ENCODE results near the gene REC114. TPM values are rescaled to one million over a fixed set of nuclear protein-coding genes. Genes with fewer than 3 reads are reported as not detected.
"Not testable (repeated sequence)": the region's sequence is repeated elsewhere in the genome, so short reads cannot be mapped to it uniquely, and the experiment has no call there.

The REC114 gene
- total and polyA plus RNA-seq, 2 experiments from 2014 or later, result not detected

DNA sequence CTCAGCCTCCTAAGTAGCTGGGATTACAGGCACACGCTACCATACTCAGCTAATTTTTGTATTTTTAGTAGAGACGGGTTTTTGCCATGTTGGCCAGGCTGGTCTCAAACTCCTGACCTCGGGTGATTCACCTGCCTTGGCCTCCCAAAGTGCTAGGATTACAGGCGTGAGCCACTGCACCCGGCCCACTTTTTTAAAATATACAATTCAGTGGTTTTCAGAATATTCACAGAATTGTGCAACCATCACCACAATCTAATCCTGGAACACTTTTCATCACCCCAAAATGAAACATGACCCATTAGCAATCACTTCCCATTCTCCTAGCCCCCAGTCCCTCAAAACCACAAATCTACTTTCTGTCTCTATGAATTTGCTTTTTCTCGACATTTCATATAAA, 42.7 kb upstream of the REC114 start:
- H3K27ac Mint-ChIP-seq; H3K4me3 Mint-ChIP-seq; H4K20me1 ChIP-seq (replicated peaks; ENCODE audit: insufficient read depth); H3K27me3 ChIP-seq (ENCODE audit: insufficient read depth); H3K4me3 ChIP-seq; H3K9me3 Mint-ChIP-seq; H3K79me2 ChIP-seq (replicated peaks; ENCODE audit: insufficient read depth); H3K36me3 Mint-ChIP-seq (ENCODE audit: low read depth); H3K4me2 ChIP-seq; H3K9me2 ChIP-seq (ENCODE audit: insufficient read depth); H3K36me3 ChIP-seq (ENCODE audit: insufficient read depth); ATAC-seq; DNase-seq (ENCODE audit: low spot score); H3K27me3 Mint-ChIP-seq (ENCODE audit: insufficient read depth, low read depth, poor library complexity); H3F3A ChIP-seq (replicated peaks; ENCODE audit: low read depth); H2AFZ ChIP-seq; H3K27ac ChIP-seq (ENCODE audit: low read depth): not testable (repeated sequence)
- peaks cover 18% of the 10 kb centered on the region for H3K4me1 ChIP-seq (ENCODE audit: insufficient read depth)
- H3K4me1 Mint-ChIP-seq, result peaks cover 27% of the 10 kb centered on the region

DNA sequence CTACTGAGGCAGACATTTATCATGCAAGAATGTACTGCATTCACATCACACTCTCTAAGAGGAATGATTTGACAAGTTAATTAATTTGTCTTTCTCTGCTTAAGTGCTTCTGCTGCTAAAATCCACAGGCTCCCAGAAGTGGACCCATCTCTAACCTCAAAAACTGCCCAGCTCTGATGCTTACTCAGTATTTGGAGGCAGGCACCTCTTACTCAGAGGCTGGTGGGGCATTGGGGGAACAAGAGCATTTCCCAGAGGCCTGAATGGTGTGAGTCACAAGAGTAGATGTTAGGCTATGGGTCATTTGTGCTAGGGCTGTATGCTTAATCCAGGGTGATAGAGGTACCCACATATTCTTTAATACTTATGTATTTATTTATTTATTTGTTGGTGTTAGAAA, 39.8 kb upstream of the REC114 start:
- Mint-ChIP-seq H3K9me3 (no peaks in the 10 kb centered on the region), H3K4me3 (no peak overlapping the region), H3K4me1 (peaks cover 14% of the 10 kb centered on the region), H3K36me3 (ENCODE audit: low read depth) (no peaks in the 10 kb centered on the region), H3K27ac (no peak overlapping the region; the same call in 1 of the 2 replicates), H3K27me3 (ENCODE audit: insufficient read depth, low read depth, poor library complexity) (no peaks in the 10 kb centered on the region)
- DNase-seq (ENCODE audit: low spot score), result no peak
- H3K79me2 ChIP-seq (replicated peaks; ENCODE audit: insufficient read depth), result no peaks in the 10 kb centered on the region
- H3F3A ChIP-seq (replicated peaks; ENCODE audit: low read depth), result no peaks in the 10 kb centered on the region
- no peaks in the 10 kb centered on the region for H3K36me3 ChIP-seq (ENCODE audit: insufficient read depth)
- no peaks in the 10 kb centered on the region for H4K20me1 ChIP-seq (replicated peaks; ENCODE audit: insufficient read depth)
- no peaks in the 10 kb centered on the region for H3K9me2 ChIP-seq (ENCODE audit: insufficient read depth)
- no peak overlapping the region for H3K4me3 ChIP-seq
- no peak for ATAC-seq
- 0 out of 2 replicates have a peak overlapping the region, but pooled peaks have one; percentile 47 for H3K27ac ChIP-seq (ENCODE audit: low read depth)
- H3K4me1 ChIP-seq (ENCODE audit: insufficient read depth), result peaks cover 9% of the 10 kb centered on the region
- TF ChIP-seq, protein P1, sequence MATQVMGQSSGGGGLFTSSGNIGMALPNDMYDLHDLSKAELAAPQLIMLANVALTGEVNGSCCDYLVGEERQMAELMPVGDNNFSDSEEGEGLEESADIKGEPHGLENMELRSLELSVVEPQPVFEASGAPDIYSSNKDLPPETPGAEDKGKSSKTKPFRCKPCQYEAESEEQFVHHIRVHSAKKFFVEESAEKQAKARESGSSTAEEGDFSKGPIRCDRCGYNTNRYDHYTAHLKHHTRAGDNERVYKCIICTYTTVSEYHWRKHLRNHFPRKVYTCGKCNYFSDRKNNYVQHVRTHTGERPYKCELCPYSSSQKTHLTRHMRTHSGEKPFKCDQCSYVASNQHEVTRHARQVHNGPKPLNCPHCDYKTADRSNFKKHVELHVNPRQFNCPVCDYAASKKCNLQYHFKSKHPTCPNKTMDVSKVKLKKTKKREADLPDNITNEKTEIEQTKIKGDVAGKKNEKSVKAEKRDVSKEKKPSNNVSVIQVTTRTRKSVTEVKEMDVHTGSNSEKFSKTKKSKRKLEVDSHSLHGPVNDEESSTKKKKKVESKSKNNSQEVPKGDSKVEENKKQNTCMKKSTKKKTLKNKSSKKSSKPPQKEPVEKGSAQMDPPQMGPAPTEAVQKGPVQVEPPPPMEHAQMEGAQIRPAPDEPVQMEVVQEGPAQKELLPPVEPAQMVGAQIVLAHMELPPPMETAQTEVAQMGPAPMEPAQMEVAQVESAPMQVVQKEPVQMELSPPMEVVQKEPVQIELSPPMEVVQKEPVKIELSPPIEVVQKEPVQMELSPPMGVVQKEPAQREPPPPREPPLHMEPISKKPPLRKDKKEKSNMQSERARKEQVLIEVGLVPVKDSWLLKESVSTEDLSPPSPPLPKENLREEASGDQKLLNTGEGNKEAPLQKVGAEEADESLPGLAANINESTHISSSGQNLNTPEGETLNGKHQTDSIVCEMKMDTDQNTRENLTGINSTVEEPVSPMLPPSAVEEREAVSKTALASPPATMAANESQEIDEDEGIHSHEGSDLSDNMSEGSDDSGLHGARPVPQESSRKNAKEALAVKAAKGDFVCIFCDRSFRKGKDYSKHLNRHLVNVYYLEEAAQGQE (IDR thresholded peaks at IDR 0.05; ENCODE audit: unreplicated experiment), result no peak
- TF ChIP-seq, protein P2, sequence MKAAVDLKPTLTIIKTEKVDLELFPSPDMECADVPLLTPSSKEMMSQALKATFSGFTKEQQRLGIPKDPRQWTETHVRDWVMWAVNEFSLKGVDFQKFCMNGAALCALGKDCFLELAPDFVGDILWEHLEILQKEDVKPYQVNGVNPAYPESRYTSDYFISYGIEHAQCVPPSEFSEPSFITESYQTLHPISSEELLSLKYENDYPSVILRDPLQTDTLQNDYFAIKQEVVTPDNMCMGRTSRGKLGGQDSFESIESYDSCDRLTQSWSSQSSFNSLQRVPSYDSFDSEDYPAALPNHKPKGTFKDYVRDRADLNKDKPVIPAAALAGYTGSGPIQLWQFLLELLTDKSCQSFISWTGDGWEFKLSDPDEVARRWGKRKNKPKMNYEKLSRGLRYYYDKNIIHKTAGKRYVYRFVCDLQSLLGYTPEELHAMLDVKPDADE (IDR thresholded peaks at IDR 0.05), result no peak
- no peak for TF ChIP-seq ZNF331 (CRISPR knock-in tag; IDR thresholded peaks at IDR 0.05; ENCODE audit: low read depth)
- TF ChIP-seq POLR2AphosphoS5 (IDR thresholded peaks at IDR 0.05; ENCODE audit: low read depth), result no peak
- no peak for TF ChIP-seq JUNB (IDR thresholded peaks at IDR 0.05; ENCODE audit: unreplicated experiment)
- TF ChIP-seq EZH2 (IDR thresholded peaks at IDR 0.05; ENCODE audit: low read depth, unreplicated experiment), result no peak
- TF ChIP-seq EZH2phosphoT487 (IDR thresholded peaks at IDR 0.05; ENCODE audit: unreplicated experiment), result no peak
- TF ChIP-seq ZNF114 (CRISPR knock-in tag; IDR thresholded peaks at IDR 0.05), result no peak
- TF ChIP-seq, protein P3, sequence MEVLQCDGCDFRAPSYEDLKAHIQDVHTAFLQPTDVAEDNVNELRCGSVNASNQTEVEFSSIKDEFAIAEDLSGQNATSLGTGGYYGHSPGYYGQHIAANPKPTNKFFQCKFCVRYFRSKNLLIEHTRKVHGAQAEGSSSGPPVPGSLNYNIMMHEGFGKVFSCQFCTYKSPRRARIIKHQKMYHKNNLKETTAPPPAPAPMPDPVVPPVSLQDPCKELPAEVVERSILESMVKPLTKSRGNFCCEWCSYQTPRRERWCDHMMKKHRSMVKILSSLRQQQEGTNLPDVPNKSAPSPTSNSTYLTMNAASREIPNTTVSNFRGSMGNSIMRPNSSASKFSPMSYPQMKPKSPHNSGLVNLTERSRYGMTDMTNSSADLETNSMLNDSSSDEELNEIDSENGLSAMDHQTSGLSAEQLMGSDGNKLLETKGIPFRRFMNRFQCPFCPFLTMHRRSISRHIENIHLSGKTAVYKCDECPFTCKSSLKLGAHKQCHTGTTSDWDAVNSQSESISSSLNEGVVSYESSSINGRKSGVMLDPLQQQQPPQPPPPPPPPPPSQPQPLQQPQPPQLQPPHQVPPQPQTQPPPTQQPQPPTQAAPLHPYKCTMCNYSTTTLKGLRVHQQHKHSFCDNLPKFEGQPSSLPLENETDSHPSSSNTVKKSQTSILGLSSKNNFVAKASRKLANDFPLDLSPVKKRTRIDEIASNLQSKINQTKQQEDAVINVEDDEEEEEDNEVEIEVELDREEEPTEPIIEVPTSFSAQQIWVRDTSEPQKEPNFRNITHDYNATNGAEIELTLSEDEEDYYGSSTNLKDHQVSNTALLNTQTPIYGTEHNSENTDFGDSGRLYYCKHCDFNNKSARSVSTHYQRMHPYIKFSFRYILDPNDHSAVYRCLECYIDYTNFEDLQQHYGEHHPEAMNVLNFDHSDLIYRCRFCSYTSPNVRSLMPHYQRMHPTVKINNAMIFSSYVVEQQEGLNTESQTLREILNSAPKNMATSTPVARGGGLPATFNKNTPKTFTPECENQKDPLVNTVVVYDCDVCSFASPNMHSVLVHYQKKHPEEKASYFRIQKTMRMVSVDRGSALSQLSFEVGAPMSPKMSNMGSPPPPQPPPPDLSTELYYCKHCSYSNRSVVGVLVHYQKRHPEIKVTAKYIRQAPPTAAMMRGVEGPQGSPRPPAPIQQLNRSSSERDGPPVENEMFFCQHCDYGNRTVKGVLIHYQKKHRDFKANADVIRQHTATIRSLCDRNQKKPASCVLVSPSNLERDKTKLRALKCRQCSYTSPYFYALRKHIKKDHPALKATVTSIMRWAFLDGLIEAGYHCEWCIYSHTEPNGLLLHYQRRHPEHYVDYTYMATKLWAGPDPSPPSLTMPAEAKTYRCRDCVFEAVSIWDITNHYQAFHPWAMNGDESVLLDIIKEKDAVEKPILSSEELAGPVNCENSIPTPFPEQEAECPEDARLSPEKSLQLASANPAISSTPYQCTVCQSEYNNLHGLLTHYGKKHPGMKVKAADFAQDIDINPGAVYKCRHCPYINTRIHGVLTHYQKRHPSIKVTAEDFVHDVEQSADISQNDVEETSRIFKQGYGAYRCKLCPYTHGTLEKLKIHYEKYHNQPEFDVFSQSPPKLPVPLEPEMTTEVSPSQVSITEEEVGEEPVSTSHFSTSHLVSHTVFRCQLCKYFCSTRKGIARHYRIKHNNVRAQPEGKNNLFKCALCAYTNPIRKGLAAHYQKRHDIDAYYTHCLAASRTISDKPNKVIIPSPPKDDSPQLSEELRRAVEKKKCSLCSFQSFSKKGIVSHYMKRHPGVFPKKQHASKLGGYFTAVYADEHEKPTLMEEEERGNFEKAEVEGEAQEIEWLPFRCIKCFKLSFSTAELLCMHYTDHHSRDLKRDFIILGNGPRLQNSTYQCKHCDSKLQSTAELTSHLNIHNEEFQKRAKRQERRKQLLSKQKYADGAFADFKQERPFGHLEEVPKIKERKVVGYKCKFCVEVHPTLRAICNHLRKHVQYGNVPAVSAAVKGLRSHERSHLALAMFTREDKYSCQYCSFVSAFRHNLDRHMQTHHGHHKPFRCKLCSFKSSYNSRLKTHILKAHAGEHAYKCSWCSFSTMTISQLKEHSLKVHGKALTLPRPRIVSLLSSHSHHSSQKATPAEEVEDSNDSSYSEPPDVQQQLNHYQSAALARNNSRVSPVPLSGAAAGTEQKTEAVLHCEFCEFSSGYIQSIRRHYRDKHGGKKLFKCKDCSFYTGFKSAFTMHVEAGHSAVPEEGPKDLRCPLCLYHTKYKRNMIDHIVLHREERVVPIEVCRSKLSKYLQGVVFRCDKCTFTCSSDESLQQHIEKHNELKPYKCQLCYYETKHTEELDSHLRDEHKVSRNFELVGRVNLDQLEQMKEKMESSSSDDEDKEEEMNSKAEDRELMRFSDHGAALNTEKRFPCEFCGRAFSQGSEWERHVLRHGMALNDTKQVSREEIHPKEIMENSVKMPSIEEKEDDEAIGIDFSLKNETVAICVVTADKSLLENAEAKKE (CRISPR knock-in tag; IDR thresholded peaks at IDR 0.05), result no peak
- no peak for TF ChIP-seq STAT1 (IDR thresholded peaks at IDR 0.05; ENCODE audit: unreplicated experiment)
- H2AFZ ChIP-seq, result no peak overlapping the region
- H3K4me2 ChIP-seq, result no peak overlapping the region
- H3K27me3 ChIP-seq (ENCODE audit: insufficient read depth), result no peaks in the 10 kb centered on the region
